ENCODE measurements around the gene SLC8B1. TPM values are rescaled to one million over a fixed set of nuclear protein-coding genes. Genes with fewer than 3 reads are reported as not detected.

SLC8B1 gene
- total and polyA plus RNA-seq, 2 experiments from 2014 or later: 4.3 to 5.8 TPM

- H3K9me3 ChIP-seq (ENCODE audit: low read depth): no peaks in the 10 kb centered on the region
- no peak overlapping the region for H3K27ac ChIP-seq
- DNase-seq (ENCODE audit: low read depth in 1 of 2, low spot score in 1 of 2): no peak
- no peak overlapping the region for H3K4me3 ChIP-seq
- no peaks in the 10 kb centered on the region for H3K4me1 ChIP-seq (ENCODE audit: low read depth)
- no peaks in the 10 kb centered on the region for H3K36me3 ChIP-seq
- no peaks in the 10 kb centered on the region for H3K27me3 ChIP-seq
- TF ChIP-seq CTCF (IDR thresholded peaks at IDR 0.05; ENCODE audit: low read depth, low read length): no peak
Measured at GRCh38 chr12:113249546-113249945, 85.4 kb downstream of the SLC8B1 start.

GRCh38 chr12:113248842-113249435, 86.0 kb downstream of the SLC8B1 start:
- no peak for DNase-seq (ENCODE audit: low read depth in 1 of 2, low spot score in 1 of 2)
- Histone ChIP-seq H3K9me3 (ENCODE audit: low read depth) (no peaks in the 10 kb centered on the region), H3K27me3 (no peaks in the 10 kb centered on the region), H3K4me1 (ENCODE audit: low read depth) (no peaks in the 10 kb centered on the region), H3K4me3 (no peak overlapping the region), H3K36me3 (no peaks in the 10 kb centered on the region), H3K27ac (no peak overlapping the region)
- TF ChIP-seq CTCF (IDR thresholded peaks at IDR 0.05; ENCODE audit: low read depth, low read length): no peak

Other genes starting within 250 kb of the SLC8B1 start
- 0.32 and 0.33 TPM in 2 replicates for gene RASAL1, start 199.3 kb downstream of the SLC8B1 start, total RNA-seq
- 0.24 TPM in 1 of 2 replicates, not detected in the other for gene RASAL1, start 199.3 kb downstream of the SLC8B1 start, polyA plus RNA-seq
- gene CFAP73, start 185.4 kb downstream of the SLC8B1 start, total RNA-seq: not detected in 2 replicates
- gene CFAP73, start 185.4 kb downstream of the SLC8B1 start, polyA plus RNA-seq: not detected in 2 replicates
- 72.6 and 148 TPM in 2 replicates for gene DDX54, start 149.6 kb downstream of the SLC8B1 start, total RNA-seq
- 49.2 and 59.7 TPM in 2 replicates for gene DDX54, start 149.6 kb downstream of the SLC8B1 start, polyA plus RNA-seq
- gene RITA1, start 149.4 kb downstream of the SLC8B1 start, total RNA-seq: 40.7 and 44.4 TPM in 2 replicates
- gene RITA1, start 149.4 kb downstream of the SLC8B1 start, polyA plus RNA-seq: 36.1 and 39.7 TPM in 2 replicates
- 11.1 and 24.2 TPM in 2 replicates for gene TPCN1, start 113.6 kb downstream of the SLC8B1 start, total RNA-seq
- gene TPCN1, start 113.6 kb downstream of the SLC8B1 start, polyA plus RNA-seq: 13.4 and 31.1 TPM in 2 replicates
- 11.7 and 14.3 TPM in 2 replicates for gene PLBD2, start 23.5 kb upstream of the SLC8B1 start, total RNA-seq
- gene PLBD2, start 23.5 kb upstream of the SLC8B1 start, polyA plus RNA-seq: 13.6 and 17.3 TPM in 2 replicates
- gene SDS, start 68.8 kb upstream of the SLC8B1 start, total RNA-seq: not detected in 2 replicates
- not detected in 2 replicates for gene SDS, start 68.8 kb upstream of the SLC8B1 start, polyA plus RNA-seq
- 4.5 and 14.6 TPM in 2 replicates for gene SDSL, start 87.3 kb upstream of the SLC8B1 start, total RNA-seq
- gene SDSL, start 87.3 kb upstream of the SLC8B1 start, polyA plus RNA-seq: 13.2 and 23.1 TPM in 2 replicates
- not detected in 2 replicates for gene LHX5, start 136.8 kb upstream of the SLC8B1 start, total RNA-seq
- not detected in 2 replicates for gene LHX5, start 136.8 kb upstream of the SLC8B1 start, polyA plus RNA-seq

Data from cardiac muscle cell (in vitro differentiated cells and primary cell).